SKM-1 (cell line): Measurements from ENCODE around the gene KLK10.
"Not testable (repeated sequence)": the region's sequence is repeated elsewhere in the genome, so short reads cannot be mapped to it uniquely, and the experiment has no call there.

Experiments
- DNase-seq: peaks from one replicate; lab custom pipeline; 2025; ENCODE audit not compliant: unreplicated experiment; lab: John Stamatoyannopoulos, UW

Gene KLK10

GRCh38 chr19:51002542-51003311 lies 16.8 kb downstream of the KLK10 start:
- no peak for DNase-seq

- DNase-seq = no peak
These were observed 17.4 kb downstream of the KLK10 start for GRCh38 chr19:51002089-51002532.

GRCh38 chr19:51001515-51001914 lies 18.0 kb downstream of the KLK10 start, which contains the start of gene KLK8:
Gene KLK8, minus strand, starts transcription at chr19:51001604. Its CDS starts 437 bp downstream, at chr19:51001167.
- no peak for DNase-seq

GRCh38 chr19:51000981-51001380 lies 18.5 kb downstream of the KLK10 start:
- DNase-seq = no peak

- DNase-seq = no peak
These were observed 19.1 kb downstream of the KLK10 start for GRCh38 chr19:51000426-51000825.

GRCh38 chr19:50998686-50999085 lies 20.8 kb downstream of the KLK10 start:
- no peak for DNase-seq

GRCh38 chr19:50998061-50998460 lies 21.4 kb downstream of the KLK10 start:
- DNase-seq = no peak

- no peak for DNase-seq
These were observed 25.4 kb downstream of the KLK10 start for GRCh38 chr19:50994129-50994528.

GRCh38 chr19:50992666-50993035 lies 26.9 kb downstream of the KLK10 start:
- no peak for DNase-seq

GRCh38 chr19:50984416-50984815 lies 35.1 kb downstream of the KLK10 start:
- not testable (repeated sequence) for DNase-seq

- no peak for DNase-seq
These were observed 35.8 kb downstream of the KLK10 start, which contains the start of gene KLK7 for GRCh38 chr19:50983625-50984292. Gene KLK7, minus strand, starts transcription at chr19:50983917. Its CDS starts 1,518 bp downstream, at chr19:50982399.

GRCh38 chr19:50982186-50982585 lies 37.3 kb downstream of the KLK10 start:
- no peak for DNase-seq

GRCh38 chr19:50981587-50982146 lies 37.8 kb downstream of the KLK10 start:
- no peak for DNase-seq

GRCh38 chr19:50980208-50980607 lies 39.3 kb downstream of the KLK10 start:
- DNase-seq = no peak

- no peak for DNase-seq
These were observed 39.8 kb downstream of the KLK10 start for GRCh38 chr19:50979758-50980157.

- no peak for DNase-seq
These were observed 40.6 kb downstream of the KLK10 start for GRCh38 chr19:50978772-50979390.

- no peak for DNase-seq
These were observed 41.9 kb downstream of the KLK10 start for GRCh38 chr19:50977626-50978025.

GRCh38 chr19:50975766-50976165 lies 43.7 kb downstream of the KLK10 start:
- no peak for DNase-seq

GRCh38 chr19:50974702-50975556 lies 44.6 kb downstream of the KLK10 start:
- no peak for DNase-seq

- DNase-seq = no peak
These were observed 46.6 kb downstream of the KLK10 start for GRCh38 chr19:50972795-50973376.
